PC-3 (cell line): ENCODE measurements around the gene SORBS2. TPM values are rescaled to one million over a fixed set of nuclear protein-coding genes. Genes with fewer than 3 reads are reported as not detected.

Experiments used
- ATAC-seq: fragments of 200-7000 bp; cut with Tn5 transposase; 2 replicates; pipeline ENCODE4 v1.9.1; 2020; ENCODE audit warnings: mild to moderate bottlenecking, moderate library complexity
- BruUV-seq: library from RNA; stranded (reverse); fragments of 400-500 nt; replicated peaks from 2 replicates; lab custom pipeline; 2021; lab: Mats Ljungman, UMichigan
- CTCF ChIA-PET: fragments of 300-600 bp; sonication (Branson Sonifier 250); formaldehyde crosslinking; loops from one replicate; lab custom pipeline; 2022; ENCODE audit warnings: antibody characterized with exemption; lab: Charles Lee
- POLR2A ChIA-PET: fragments of 300-600 bp; sonication (Branson Sonifier 250); formaldehyde crosslinking; loops from one replicate; lab custom pipeline; 2022; ENCODE audit warnings: antibody characterized with exemption; ENCODE audit not compliant: unreplicated experiment; lab: Charles Lee
- DNase-seq: peaks from one replicate; pipeline ENCODE4 v3.0.0-alpha.2; 2015
- H2AFZ ChIP-seq: fragments of 300-600 bp; sonication (generic); 2 replicates; pipeline ENCODE4 v1.6.0; 2016; ENCODE audit warnings: antibody characterized with exemption, low read length
- H3F3A ChIP-seq: fragments of 300-600 bp; sonication (generic); one replicate; pipeline ENCODE4 v1.6.0; 2017; ENCODE audit warnings: antibody characterized with exemption, low read length, control low read depth, mild to moderate bottlenecking; ENCODE audit not compliant: unreplicated experiment
- H3K27ac ChIP-seq: fragments of 300-600 bp; sonication (generic); 2 replicates; pipeline ENCODE4 v1.5.1; 2016; ENCODE audit warnings: mild to moderate bottlenecking, low read length
- H3K27me3 ChIP-seq: fragments of 300-600 bp; sonication (generic); 2 replicates; pipeline ENCODE4 v1.6.1; 2016; ENCODE audit warnings: low read length, mixed read lengths
- H3K36me3 ChIP-seq: fragments of 300-600 bp; sonication (generic); 2 replicates; pipeline ENCODE4 v1.6.1; 2016; ENCODE audit warnings: low read depth, mixed run types, low read length, mixed read lengths
- H3K4me1 ChIP-seq: fragments of 300-600 bp; sonication (generic); 2 replicates; pipeline ENCODE4 v1.5.1; 2016; ENCODE audit warnings: low read length; ENCODE audit not compliant: insufficient read depth
- H3K4me2 ChIP-seq: fragments of 300-600 bp; sonication (generic); 2 replicates; pipeline ENCODE4 v1.6.0; 2016; ENCODE audit warnings: low read length
- H3K4me3 ChIP-seq: fragments of 300-600 bp; sonication (generic); 2 replicates; pipeline ENCODE4 v1.5.1; 2016; ENCODE audit warnings: mild to moderate bottlenecking, low read length, mixed read lengths
- H3K79me2 ChIP-seq: fragments of 300-600 bp; sonication (generic); 2 replicates; pipeline ENCODE4 v1.6.1; 2017; ENCODE audit warnings: low read length, mixed read lengths
- H3K9ac ChIP-seq: fragments of 300-600 bp; sonication (generic); 2 replicates; pipeline ENCODE4 v1.6.0; 2016; ENCODE audit warnings: mild to moderate bottlenecking, low read length
- H3K9me2 ChIP-seq: fragments of 300-600 bp; sonication (generic); replicated peaks from 2 replicates; pipeline ENCODE4 v1.6.1; 2016; ENCODE audit warnings: mixed run types, low read length, mixed read lengths
- H3K9me3 ChIP-seq: fragments of 300-600 bp; sonication (generic); 2 replicates; pipeline ENCODE4 v1.6.1; 2016; ENCODE audit warnings: low read length, mixed read lengths
- H4K20me1 ChIP-seq: fragments of 300-600 bp; sonication (generic); 2 replicates; pipeline ENCODE4 v1.6.1; 2016; ENCODE audit warnings: low read length, mixed read lengths
- CTCF ChIP-seq: fragments of 300-600 bp; sonication (generic); conservative IDR thresholded peaks from 2 replicates; pipeline ENCODE4 v1.5.1; 2017; ENCODE audit warnings: antibody characterized with exemption, low read depth, mild to moderate bottlenecking, low read length
- EZH2 ChIP-seq: fragments of 300-600 bp; sonication (generic); IDR thresholded peaks from one replicate; pipeline ENCODE4 v1.6.1; 2017; ENCODE audit warnings: antibody characterized with exemption, mild to moderate bottlenecking, low read length; ENCODE audit not compliant: unreplicated experiment
- EZH2phosphoT487 ChIP-seq: fragments of 300-600 bp; sonication (generic); IDR thresholded peaks from 2 replicates; pipeline ENCODE4 v1.6.1; 2018; ENCODE audit warnings: mild to moderate bottlenecking, antibody characterized with exemption, low read length, borderline replicate concordance
- intact Hi-C: fragments of 100-400 bp; cut with micrococcal nuclease; formaldehyde crosslinking; loops from 2 replicates; pipeline ENCODE4 v1.9.0; 2023
- total RNA-seq: library from RNA; depleted of rRNA; stranded (reverse); fragments of >200 nt; gene quantifications from 2 replicates; pipeline ENCODE4 v1.2.3, GENCODE V29; 2014

Gene SORBS2
- total RNA-seq, 1 experiment from 2014 or later, result 3.6 TPM

- Histone ChIP-seq H4K20me1 (no peaks in the 10 kb centered on the region), H3K27me3 (peaks cover 19% of the 10 kb centered on the region; the same call in 1 of the 2 replicates), H3K27ac (no peak overlapping the region), H3K9ac (no peak overlapping the region), H3K36me3 (no peaks in the 10 kb centered on the region), H3K9me2 (no peaks in the 10 kb centered on the region), H3K9me3 (no peaks in the 10 kb centered on the region), H3F3A (no peaks in the 10 kb centered on the region), H3K4me1 (no peaks in the 10 kb centered on the region), H3K4me3 (no peak overlapping the region), H3K79me2 (no peaks in the 10 kb centered on the region), H3K4me2 (no peak overlapping the region), H2AFZ (no peak overlapping the region)
- BruUV-seq, result no TSS peak
- ChIA-PET POLR2A (no interaction called here), CTCF (no interaction called here)
- ATAC-seq (no peak), DNase-seq (no peak)
- intact Hi-C loops, result no loop called here
- TF ChIP-seq EZH2phosphoT487 (no peak), CTCF (no peak), EZH2 (no peak)
These were observed 269.2 kb downstream of the SORBS2 start for GRCh38 chr4:185542626-185543315.

- Histone ChIP-seq H4K20me1 (no peaks in the 10 kb centered on the region), H3K9me2 (no peaks in the 10 kb centered on the region), H3K27ac (no peak overlapping the region), H3K4me2 (no peak overlapping the region), H3K9ac (no peak overlapping the region), H3K36me3 (no peaks in the 10 kb centered on the region), H3F3A (no peaks in the 10 kb centered on the region), H3K4me3 (no peak overlapping the region), H3K79me2 (no peaks in the 10 kb centered on the region), H2AFZ (no peak overlapping the region), H3K9me3 (no peaks in the 10 kb centered on the region), H3K27me3 (peaks cover 23% of the 10 kb centered on the region), H3K4me1 (no peaks in the 10 kb centered on the region)
- ChIA-PET CTCF (no interaction called here), POLR2A (no interaction called here)
- ATAC-seq (no peak), DNase-seq (no peak)
- no peak for TF ChIP-seq EZH2
- TF ChIP-seq EZH2phosphoT487, result no peak
- no peak for TF ChIP-seq CTCF
- no TSS peak for BruUV-seq
- intact Hi-C loops, result no loop called here
These were observed 270.7 kb downstream of the SORBS2 start for GRCh38 chr4:185541251-185541727.

GRCh38 chr4:185540487-185541120 lies 271.4 kb downstream of the SORBS2 start:
- Histone ChIP-seq H3F3A (no peaks in the 10 kb centered on the region), H3K36me3 (no peaks in the 10 kb centered on the region), H3K4me2 (no peak overlapping the region), H3K27me3 (peaks cover 28% of the 10 kb centered on the region), H3K79me2 (no peaks in the 10 kb centered on the region), H3K4me3 (no peak overlapping the region), H3K9ac (no peak overlapping the region), H4K20me1 (no peaks in the 10 kb centered on the region), H3K4me1 (no peaks in the 10 kb centered on the region), H2AFZ (no peak overlapping the region), H3K9me3 (no peaks in the 10 kb centered on the region), H3K27ac (no peak overlapping the region), H3K9me2 (no peaks in the 10 kb centered on the region)
- intact Hi-C loops, result no loop called here
- POLR2A ChIA-PET, result no interaction called here
- no TSS peak for BruUV-seq
- TF ChIP-seq CTCF (no peak), EZH2phosphoT487 (no peak), EZH2 (no peak)
- no peak for DNase-seq
- ATAC-seq, result no peak
- CTCF ChIA-PET, result no interaction called here
